Activated CD4-positive, alpha-beta T cell treated with anti-CD3 and anti-CD28 coated beads, Interleukin-2, Interleukin-6, amounts not matched to agents 100 ng/mL and 50 ng/mL, durations not matched to agents 16 hours and 8 hours (primary cell): ENCODE data around the gene ASIP.
"Not testable (repeated sequence)": the region's sequence is repeated elsewhere in the genome, so short reads cannot be mapped to it uniquely, and the experiment has no call there.

Experiments
- DNase-seq: peaks from one replicate; pipeline ENCODE4 v3.0.0-alpha.2; 2020

The ASIP gene

GRCh38 chr20:34243377-34243776 is 2.2 kb downstream of the ASIP start:
- DNase-seq = no peak

- no peak for DNase-seq
Observed at GRCh38 chr20:34246126-34246626, 5.0 kb downstream of the ASIP start.

- peak; percentile 53 for DNase-seq
Observed at GRCh38 chr20:34249291-34249690, 8.1 kb downstream of the ASIP start.

DNA sequence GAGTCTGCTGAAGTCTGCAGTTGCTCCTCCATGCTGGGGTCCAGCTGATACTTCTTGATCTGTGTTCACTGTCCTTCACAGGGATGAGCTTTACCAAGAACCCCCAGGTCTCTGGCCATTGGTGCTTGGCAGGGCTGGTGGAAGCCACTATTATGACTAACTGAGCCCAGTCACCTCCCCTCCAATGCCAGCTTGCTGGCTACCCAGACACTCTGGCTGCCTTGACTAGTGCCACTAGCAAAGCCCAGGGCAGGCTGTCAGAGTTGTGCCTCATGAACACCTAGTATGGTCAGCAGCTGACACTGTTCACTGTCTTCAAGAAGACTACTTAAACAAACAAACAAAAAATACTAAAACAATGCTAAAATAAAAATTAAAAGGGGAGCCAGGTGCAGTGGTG is 8.8 kb downstream of the ASIP start:
- DNase-seq = no peak

- no peak for DNase-seq
Observed at GRCh38 chr20:34251619-34252018, 10.4 kb downstream of the ASIP start.

DNA sequence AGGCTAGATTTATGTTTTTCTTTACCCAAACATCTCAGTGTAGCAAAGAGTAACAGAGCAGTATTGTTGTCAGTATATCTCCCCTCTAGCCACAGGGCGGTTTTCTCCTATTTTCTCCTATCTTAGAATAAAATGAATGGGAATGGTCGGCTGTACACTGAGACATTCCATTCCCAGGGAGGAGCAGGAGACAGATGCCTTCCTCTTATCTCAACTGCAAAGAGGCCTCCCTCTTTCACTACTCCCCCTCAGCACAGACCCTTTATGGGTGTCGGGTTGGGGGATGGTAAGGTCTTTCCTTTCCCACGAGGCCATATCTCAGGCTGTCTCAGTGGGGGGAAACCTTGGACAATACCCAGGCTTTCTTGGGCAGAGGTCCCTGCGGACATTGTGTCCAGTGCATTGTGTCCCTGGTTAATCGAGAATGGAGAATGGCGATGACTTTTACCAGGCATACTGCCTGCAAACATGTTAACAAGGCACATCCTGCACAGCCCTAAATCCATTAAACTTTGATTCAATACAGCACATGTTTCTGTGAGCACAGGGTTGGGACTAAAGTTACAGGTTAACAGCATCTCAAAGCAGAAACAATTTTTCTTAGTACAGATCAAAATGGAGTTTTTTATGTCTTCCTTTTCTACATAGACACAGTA is 11.3 kb downstream of the ASIP start:
- not testable (repeated sequence) for DNase-seq

- no peak for DNase-seq
Observed at GRCh38 chr20:34254979-34255378, 13.8 kb downstream of the ASIP start.

DNA sequence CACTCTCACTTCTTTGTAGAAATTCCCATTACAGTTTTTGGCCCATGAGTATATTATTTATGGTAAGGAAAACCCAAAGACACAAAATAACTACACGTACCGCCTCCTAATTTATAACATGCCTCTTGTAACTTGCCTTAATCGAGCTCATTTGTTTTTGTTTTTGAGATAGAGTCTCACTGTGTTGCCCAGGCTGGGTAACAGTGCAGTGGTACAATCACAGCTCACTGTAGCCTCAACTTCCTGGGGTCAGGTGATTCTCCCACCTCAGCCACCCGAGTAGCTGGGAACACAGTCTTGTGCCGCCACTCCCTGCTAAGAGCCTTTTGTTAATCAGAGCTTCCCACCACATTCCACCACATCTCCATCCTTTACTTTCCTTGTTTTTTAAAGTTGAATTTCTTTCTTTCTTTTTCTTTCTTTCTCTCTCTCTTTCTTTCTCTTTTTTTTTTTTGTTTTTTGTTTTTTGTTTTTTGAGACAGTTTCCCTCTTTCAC is 15.5 kb downstream of the ASIP start:
- DNase-seq = no peak

DNA sequence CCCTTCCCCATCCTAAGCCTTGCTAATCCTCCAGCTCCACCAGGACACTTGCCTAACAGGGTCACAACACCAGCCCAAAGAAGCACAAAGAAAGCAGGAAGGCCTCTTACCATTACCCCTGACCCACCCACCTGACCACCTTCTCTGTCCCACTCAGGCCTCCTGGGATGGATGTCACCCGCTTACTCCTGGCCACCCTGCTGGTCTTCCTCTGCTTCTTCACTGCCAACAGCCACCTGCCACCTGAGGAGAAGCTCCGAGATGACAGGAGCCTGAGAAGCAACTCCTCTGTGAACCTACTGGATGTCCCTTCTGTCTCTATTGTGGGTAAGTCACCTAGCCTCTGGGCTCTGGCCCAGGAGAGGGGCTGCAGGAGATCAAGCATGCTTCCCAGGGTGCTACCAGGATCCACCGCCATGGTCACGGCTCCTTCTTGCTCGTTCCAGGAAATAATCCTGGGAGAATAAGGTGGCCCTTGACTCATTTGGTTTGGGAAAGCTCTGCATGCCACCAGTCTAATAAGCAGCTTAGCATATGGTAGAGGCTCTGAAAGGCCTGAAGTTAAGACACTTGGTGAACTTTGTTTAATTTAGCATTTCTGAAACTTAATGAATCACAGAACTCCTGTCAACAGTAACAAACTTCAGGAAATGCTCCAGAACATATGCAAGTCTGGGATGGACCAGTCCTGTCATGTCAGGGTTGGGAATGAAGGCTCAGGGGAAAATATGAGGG is 19.2 kb downstream of the ASIP start:
- DNase-seq = no peak

GRCh38 chr20:34262488-34263288 is 21.5 kb downstream of the ASIP start:
- DNase-seq = no peak

DNA sequence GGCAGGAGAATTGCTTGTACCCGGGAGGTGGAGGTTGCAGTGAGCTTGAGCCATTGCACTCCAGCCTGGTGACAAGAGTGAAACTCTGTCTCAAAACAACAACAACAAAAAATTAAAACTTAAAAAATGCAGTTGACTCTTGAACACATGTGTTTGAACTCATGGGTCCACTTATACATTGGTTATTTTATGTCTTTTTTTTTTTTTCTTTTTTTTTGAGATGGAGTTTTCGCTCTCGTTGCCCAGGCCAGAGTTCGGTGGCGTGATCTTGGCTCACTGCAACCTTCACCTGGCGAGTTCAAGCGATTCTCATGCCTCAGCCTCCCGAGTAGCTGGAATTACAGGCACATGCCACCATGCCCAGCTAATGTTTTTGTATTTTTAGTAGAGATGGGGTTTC is 22.2 kb downstream of the ASIP start:
- not testable (repeated sequence) for DNase-seq

DNA sequence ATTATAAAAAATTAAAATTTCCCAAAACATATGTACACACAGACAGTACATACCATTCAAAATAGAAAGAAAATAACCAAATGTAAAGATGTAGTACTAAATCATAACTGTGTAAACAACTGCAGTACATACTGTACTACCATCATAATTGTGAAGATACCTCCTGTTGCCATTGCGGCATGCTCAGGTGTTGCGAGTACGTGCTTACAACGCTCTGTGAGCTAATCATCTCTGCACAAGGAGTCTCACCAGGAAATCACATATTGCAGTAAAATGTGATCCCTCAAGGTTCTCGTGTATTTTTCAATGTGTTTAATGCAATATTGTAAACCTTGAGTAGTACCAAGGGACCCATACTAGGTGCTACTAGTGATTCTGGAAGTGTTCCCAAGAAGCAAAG is 22.9 kb downstream of the ASIP start:
- no peak for DNase-seq

GRCh38 chr20:34268145-34268544 is 26.9 kb downstream of the ASIP start:
- DNase-seq = no peak

DNA sequence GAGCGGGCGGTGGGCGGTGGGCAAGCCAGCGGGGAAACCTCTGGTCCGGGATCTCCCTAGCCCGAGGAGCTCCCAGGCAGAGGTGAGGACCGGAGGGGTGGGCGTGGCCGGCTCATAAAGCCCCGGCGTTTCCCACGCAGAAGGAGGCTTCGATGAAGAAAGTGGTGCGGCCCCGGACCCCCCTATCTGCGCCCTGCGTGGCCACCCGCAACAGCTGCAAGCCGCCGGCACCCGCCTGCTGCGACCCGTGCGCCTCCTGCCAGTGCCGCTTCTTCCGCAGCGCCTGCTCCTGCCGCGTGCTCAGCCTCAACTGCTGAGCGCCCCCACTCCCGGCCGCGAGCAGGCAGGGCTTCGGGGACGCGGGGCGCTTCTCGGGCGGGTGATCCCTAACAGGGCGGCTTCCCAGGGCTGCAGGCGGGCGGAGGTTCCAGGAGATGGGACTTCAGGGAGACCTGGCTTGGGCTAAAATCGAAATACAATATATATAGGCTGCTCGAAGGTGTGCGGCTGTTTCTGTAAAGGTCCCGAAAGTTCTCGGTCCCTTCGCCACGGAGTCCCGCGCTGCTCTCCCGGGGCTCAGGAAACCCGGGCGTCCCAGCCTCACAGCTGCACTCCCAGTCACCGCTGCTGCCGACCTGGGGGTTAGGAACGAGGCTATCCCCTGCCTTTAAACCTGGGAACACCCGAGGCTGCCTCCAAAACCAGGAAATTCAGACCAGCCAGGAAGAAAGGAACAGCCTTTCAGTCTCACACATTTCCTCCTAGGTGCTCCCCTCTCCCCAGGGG is 27.8 kb downstream of the ASIP start:
- DNase-seq = peak; percentile 16

GRCh38 chr20:34269996-34270627 is 28.9 kb downstream of the ASIP start:
- no peak for DNase-seq

- DNase-seq = no peak
Observed at GRCh38 chr20:34271956-34272355, 30.7 kb downstream of the ASIP start.

- no peak for DNase-seq
Observed at GRCh38 chr20:34274694-34275093, 33.5 kb downstream of the ASIP start.

- no peak for DNase-seq
Observed at GRCh38 chr20:34281177-34281576, 40.0 kb downstream of the ASIP start.

DNA sequence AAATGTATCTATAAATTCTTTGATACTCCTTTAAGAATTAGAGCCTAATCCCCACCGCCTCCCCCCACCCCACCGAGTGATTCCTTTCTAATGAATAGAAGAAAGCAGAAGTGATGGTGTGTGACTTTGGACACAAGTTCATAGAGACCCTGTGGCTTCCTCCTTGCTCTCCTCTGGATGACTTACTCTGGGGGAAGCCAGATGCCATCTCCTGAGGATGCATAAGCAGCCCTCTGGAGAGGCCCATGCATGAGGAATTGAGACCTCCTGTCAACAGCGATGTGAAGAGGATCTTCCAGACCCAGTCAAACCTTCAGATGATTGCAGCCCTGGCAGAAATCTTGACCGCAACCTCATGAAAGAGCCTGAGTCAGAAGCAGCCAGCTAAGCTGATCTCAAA is 40.8 kb downstream of the ASIP start:
- DNase-seq = no peak

DNA sequence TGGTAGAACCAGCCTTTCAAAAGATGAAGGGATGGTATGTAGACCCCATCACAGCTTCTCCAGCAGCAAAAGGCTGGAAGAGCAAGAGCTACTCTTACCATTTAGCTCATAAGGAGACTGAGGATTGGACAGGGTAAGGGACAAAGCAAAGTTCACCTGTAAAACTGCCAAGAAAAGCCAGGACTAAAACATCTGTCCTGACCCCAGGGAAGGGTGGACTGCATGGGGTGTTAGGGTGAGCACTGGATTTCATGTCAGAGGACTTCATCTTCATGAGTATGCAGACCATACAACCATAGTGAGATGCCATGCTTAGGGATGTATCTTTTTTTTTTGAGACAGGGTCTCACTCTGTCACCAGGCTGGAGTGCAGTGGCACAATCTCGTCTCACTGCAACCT is 42.6 kb downstream of the ASIP start:
- DNase-seq = no peak

DNA sequence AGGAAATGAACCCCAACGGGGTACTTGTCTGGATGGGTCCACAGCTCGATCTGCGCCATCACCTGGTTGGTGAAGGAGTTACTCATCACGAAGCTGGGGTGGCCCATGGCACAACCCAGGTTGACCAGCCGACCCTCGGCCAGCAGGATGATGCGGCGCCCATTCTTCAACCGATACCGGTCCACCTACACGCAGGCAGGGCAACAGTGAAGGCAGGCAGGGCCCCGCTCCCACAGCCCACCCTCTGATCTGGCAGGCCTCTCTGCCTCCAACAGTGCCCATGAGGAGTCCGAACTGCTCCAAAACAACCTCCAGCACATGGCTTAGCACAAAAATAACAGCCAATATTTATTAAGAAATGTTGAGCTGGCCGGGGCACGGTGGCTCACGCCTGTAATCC is 44.2 kb downstream of the ASIP start:
- DNase-seq = no peak

DNA sequence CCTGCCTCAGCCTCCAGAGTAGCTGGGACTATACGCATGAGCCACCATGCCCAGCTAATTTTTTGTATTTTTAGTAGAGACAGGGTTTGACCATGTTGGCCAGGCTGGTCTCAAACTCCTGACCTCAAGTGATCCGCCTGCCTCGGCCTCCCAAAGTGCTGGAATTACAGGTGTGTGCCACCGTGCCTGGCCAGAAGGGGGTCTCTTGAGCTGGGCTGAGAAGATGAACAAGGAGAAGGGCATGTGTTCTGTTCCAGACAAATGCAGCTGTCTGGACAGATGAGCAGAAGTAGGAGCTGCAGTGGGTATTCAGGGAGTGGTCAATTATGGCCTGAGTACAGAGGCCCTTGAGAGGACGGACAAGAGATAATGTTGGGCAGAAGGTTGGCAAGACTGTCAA is 46.3 kb downstream of the ASIP start:
- not testable (repeated sequence) for DNase-seq
